Stimulated activated memory B cell treated with anti-CD40 and anti-IgM and Interleukin-4, amounts not matched to agents 10 μg/mL and 1 μg/mL and 100 μg/mL, for 72 hours (primary cell): Measurements from ENCODE around the gene OTOF.
"Not testable (repeated sequence)": the region's sequence is repeated elsewhere in the genome, so short reads cannot be mapped to it uniquely, and the experiment has no call there.

Experiments
- ATAC-seq: fragments of 150-1000 bp; cut with Tn5 transposase; 2 replicates; pipeline ENCODE4 v1.10.0; 2021
- H3K27ac Mint-ChIP-seq: one replicate; pipeline ENCODE4 v1.8.0; 2022; ENCODE audit warnings: mild to moderate bottlenecking, mixed read lengths
- H3K27me3 Mint-ChIP-seq: one replicate; pipeline ENCODE4 v1.8.0; 2022; ENCODE audit warnings: mixed read lengths
- H3K36me3 Mint-ChIP-seq: one replicate; pipeline ENCODE4 v1.8.0; 2022; ENCODE audit warnings: mixed read lengths
- H3K4me1 Mint-ChIP-seq: one replicate; pipeline ENCODE4 v1.8.0; 2022; ENCODE audit warnings: mixed read lengths
- H3K4me3 Mint-ChIP-seq: one replicate; pipeline ENCODE4 v1.8.0; 2022; ENCODE audit warnings: mild to moderate bottlenecking, moderate library complexity, mixed read lengths
- H3K9me3 Mint-ChIP-seq: one replicate; pipeline ENCODE4 v1.8.0; 2022; ENCODE audit warnings: mixed read lengths

OTOF gene

GRCh38 chr2:26478366-26478765 lies 442 bp upstream of the OTOF start:
- peaks cover 4% of the 10 kb centered on the region for H3K9me3 Mint-ChIP-seq
- H3K27me3 Mint-ChIP-seq = peaks cover 11% of the 10 kb centered on the region
- ATAC-seq = no peak
- H3K27ac Mint-ChIP-seq = no peak overlapping the region
- no peak overlapping the region for H3K4me3 Mint-ChIP-seq
- peaks cover 6% of the 10 kb centered on the region for H3K4me1 Mint-ChIP-seq
- no peaks in the 10 kb centered on the region for H3K36me3 Mint-ChIP-seq

- H3K4me3 Mint-ChIP-seq = no peak overlapping the region
- ATAC-seq = no peak
- peaks cover 11% of the 10 kb centered on the region for H3K27me3 Mint-ChIP-seq
- H3K36me3 Mint-ChIP-seq = no peaks in the 10 kb centered on the region
- peaks cover 6% of the 10 kb centered on the region for H3K4me1 Mint-ChIP-seq
- no peaks in the 10 kb centered on the region for H3K9me3 Mint-ChIP-seq
- H3K27ac Mint-ChIP-seq = no peak overlapping the region
Measured at GRCh38 chr2:26477126-26477910, 606 bp downstream of the OTOF start.

- Mint-ChIP-seq H3K4me1 (peaks cover 6% of the 10 kb centered on the region), H3K36me3 (no peaks in the 10 kb centered on the region), H3K27ac (no peak overlapping the region), H3K9me3 (peaks cover 4% of the 10 kb centered on the region), H3K4me3 (no peak overlapping the region), H3K27me3 (peaks cover 11% of the 10 kb centered on the region)
- ATAC-seq = no peak
Measured at GRCh38 chr2:26475832-26476501, 2.0 kb downstream of the OTOF start.

GRCh38 chr2:26475037-26475436 lies 2.9 kb downstream of the OTOF start:
- no peak overlapping the region for H3K27ac Mint-ChIP-seq
- peaks cover 3% of the 10 kb centered on the region for H3K36me3 Mint-ChIP-seq
- H3K4me3 Mint-ChIP-seq = no peak overlapping the region
- H3K9me3 Mint-ChIP-seq = peaks cover 5% of the 10 kb centered on the region
- ATAC-seq = no peak
- H3K4me1 Mint-ChIP-seq = peaks cover 6% of the 10 kb centered on the region
- peaks cover 20% of the 10 kb centered on the region for H3K27me3 Mint-ChIP-seq

- H3K36me3 Mint-ChIP-seq = peaks cover 8% of the 10 kb centered on the region
Measured at GRCh38 chr2:26474261-26474785, 3.6 kb downstream of the OTOF start.

GRCh38 chr2:26473796-26474195 lies 4.1 kb downstream of the OTOF start:
- peaks cover 6% of the 10 kb centered on the region for H3K4me1 Mint-ChIP-seq
- H3K27me3 Mint-ChIP-seq = peaks cover 25% of the 10 kb centered on the region
- H3K36me3 Mint-ChIP-seq = peaks cover 8% of the 10 kb centered on the region
- no peak overlapping the region for H3K27ac Mint-ChIP-seq
- ATAC-seq = no peak
- no peak overlapping the region for H3K4me3 Mint-ChIP-seq
- H3K9me3 Mint-ChIP-seq = peaks cover 10% of the 10 kb centered on the region

More at GRCh38 chr2:26474261-26474785, 3.6 kb downstream of the OTOF start:
- Mint-ChIP-seq H3K4me3 (no peak overlapping the region), H3K9me3 (peaks cover 10% of the 10 kb centered on the region), H3K27me3 (peaks cover 25% of the 10 kb centered on the region), H3K27ac (no peak overlapping the region), H3K4me1 (peaks cover 6% of the 10 kb centered on the region)
- ATAC-seq = no peak

- no peak for ATAC-seq
- Mint-ChIP-seq H3K27ac (no peak overlapping the region), H3K4me1 (peaks cover 6% of the 10 kb centered on the region), H3K9me3 (peaks cover 15% of the 10 kb centered on the region), H3K36me3 (peaks cover 8% of the 10 kb centered on the region), H3K4me3 (no peak overlapping the region), H3K27me3 (peaks cover 23% of the 10 kb centered on the region)
Measured at GRCh38 chr2:26472821-26473655, 4.9 kb downstream of the OTOF start.

GRCh38 chr2:26471766-26472706 lies 5.9 kb downstream of the OTOF start:
- Mint-ChIP-seq H3K4me1 (no peaks in the 10 kb centered on the region), H3K4me3 (no peak overlapping the region), H3K27me3 (peaks cover 14% of the 10 kb centered on the region), H3K36me3 (peaks cover 8% of the 10 kb centered on the region), H3K9me3 (peaks cover 15% of the 10 kb centered on the region), H3K27ac (no peak overlapping the region)
- no peak for ATAC-seq

GRCh38 chr2:26471289-26471688 lies 6.6 kb downstream of the OTOF start:
- Mint-ChIP-seq H3K9me3 (peaks cover 15% of the 10 kb centered on the region), H3K27me3 (peaks cover 14% of the 10 kb centered on the region), H3K27ac (no peak overlapping the region), H3K4me3 (no peak overlapping the region), H3K4me1 (no peaks in the 10 kb centered on the region), H3K36me3 (peaks cover 8% of the 10 kb centered on the region)
- no peak for ATAC-seq

- Mint-ChIP-seq H3K36me3 (peaks cover 8% of the 10 kb centered on the region), H3K9me3 (peaks cover 15% of the 10 kb centered on the region), H3K4me1 (no peaks in the 10 kb centered on the region), H3K27ac (no peak overlapping the region), H3K27me3 (peaks cover 14% of the 10 kb centered on the region), H3K4me3 (no peak overlapping the region)
- no peak for ATAC-seq
Measured at GRCh38 chr2:26470601-26471260, 7.2 kb downstream of the OTOF start.

GRCh38 chr2:26469955-26470354 lies 8.0 kb downstream of the OTOF start:
- Mint-ChIP-seq H3K4me3 (no peak overlapping the region), H3K36me3 (peaks cover 8% of the 10 kb centered on the region), H3K9me3 (peaks cover 15% of the 10 kb centered on the region), H3K27ac (no peak overlapping the region), H3K27me3 (peaks cover 14% of the 10 kb centered on the region), H3K4me1 (no peaks in the 10 kb centered on the region)
- ATAC-seq = no peak

GRCh38 chr2:26469092-26469710 lies 8.7 kb downstream of the OTOF start:
- Mint-ChIP-seq H3K27me3 (peaks cover 14% of the 10 kb centered on the region), H3K9me3 (peaks cover 15% of the 10 kb centered on the region), H3K4me3 (no peak overlapping the region), H3K27ac (no peak overlapping the region), H3K36me3 (peaks cover 8% of the 10 kb centered on the region), H3K4me1 (no peaks in the 10 kb centered on the region)
- ATAC-seq = no peak

- ATAC-seq, H3K36me3 Mint-ChIP-seq, H3K4me1 Mint-ChIP-seq, H3K4me3 Mint-ChIP-seq, H3K27ac Mint-ChIP-seq: not testable (repeated sequence)
- H3K9me3 Mint-ChIP-seq = peaks cover 15% of the 10 kb centered on the region
- H3K27me3 Mint-ChIP-seq = peaks cover 14% of the 10 kb centered on the region
Measured at GRCh38 chr2:26468544-26468943, 9.4 kb downstream of the OTOF start.
